ENCODE results near the gene CYP4F22. TPM values are rescaled to one million over a fixed set of nuclear protein-coding genes. Genes with fewer than 3 reads are reported as not detected.
"Not testable (repeated sequence)": the region's sequence is repeated elsewhere in the genome, so short reads cannot be mapped to it uniquely, and the experiment has no call there.

CYP4F22 gene
- total RNA-seq, 4 donors from 2014 or later: 0.30 TPM; not detected in 3

DNA sequence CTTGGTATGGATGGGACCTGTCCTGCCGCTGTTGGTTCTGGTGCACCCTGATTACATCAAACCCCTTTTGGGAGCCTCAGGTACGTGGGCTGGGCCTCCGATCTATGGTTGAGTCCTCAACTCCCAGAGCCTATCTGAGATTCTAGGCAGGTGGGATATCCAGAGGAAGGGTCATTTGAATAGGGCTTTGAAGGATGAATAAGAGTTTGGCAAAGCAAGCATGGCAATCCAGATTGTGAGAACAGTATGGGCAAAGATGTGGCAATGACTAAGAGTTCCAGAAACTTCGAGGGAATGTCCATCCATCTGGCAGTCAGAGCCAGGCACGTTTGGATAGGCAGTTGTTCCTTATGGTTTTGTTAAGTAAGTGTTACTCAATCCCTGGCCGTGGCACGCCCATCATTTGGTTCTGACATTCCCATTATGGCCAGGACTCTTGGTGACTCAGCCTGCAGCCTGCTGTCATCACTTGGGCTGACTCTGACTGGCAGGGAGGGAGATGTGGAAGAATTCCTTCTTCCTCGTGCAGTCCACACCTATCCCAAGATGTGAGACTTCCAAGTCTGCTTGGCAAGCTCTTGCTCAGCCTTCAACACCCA is 21.5 kb downstream of the CYP4F22 start:
- 64 to 72% methylated on average over 8 of the region's 8 CpGs for WGBS, 2 donors
- Histone ChIP-seq H3K4me1 (no peaks in the 10 kb centered on the region), H3K27me3 (no peaks in the 10 kb centered on the region)

DNA sequence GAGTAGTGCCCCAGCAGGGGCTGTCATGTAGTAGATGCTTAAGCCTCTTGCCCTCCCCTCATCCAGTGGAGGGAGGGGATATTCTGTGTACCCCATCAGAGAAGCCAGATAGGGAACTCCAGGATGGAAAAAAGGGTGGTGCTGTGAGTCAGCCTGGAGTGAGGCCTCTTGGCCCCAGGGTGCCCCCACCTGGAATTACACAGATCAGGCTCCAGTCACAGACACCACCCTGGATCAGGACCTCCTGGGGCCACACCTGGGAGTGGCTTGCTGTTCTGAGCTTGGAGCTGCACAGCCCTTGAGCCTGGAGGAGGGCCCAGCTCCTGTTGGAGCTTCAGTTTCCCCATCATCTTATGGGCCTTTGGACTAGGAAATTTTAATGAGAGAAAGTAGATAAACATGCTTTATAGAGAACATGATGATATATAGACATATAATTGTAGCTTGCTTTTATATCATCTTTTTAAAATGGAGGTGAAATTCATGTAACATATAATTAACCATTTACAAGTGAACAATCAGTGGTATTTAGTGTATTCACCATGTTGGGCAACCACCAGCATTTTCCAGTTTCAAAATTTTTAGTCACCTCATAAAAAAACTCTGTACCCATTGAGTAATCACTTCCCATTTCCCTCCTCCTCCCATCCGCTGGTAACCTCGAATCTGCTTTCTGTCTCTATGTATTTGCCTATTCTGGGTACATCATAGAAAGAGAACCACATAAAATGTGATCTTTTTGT is 24.6 kb downstream of the CYP4F22 start:
- H3K27me3 ChIP-seq: no peaks in the 10 kb centered on the region

More for the DNA sequence above, 21.5 kb downstream of the CYP4F22 start:
- no peak overlapping the region for H3K27ac ChIP-seq
- H3K36me3 ChIP-seq: no peaks in the 10 kb centered on the region
- no peak overlapping the region for H3K4me3 ChIP-seq
- H3K9me3 ChIP-seq: peaks cover 0 to 20% (median 0%) of the 10 kb centered on the region in 4 donors
- no peak for DNase-seq (ENCODE audit: low spot score in 2 of 2)
- TF ChIP-seq, protein P1, sequence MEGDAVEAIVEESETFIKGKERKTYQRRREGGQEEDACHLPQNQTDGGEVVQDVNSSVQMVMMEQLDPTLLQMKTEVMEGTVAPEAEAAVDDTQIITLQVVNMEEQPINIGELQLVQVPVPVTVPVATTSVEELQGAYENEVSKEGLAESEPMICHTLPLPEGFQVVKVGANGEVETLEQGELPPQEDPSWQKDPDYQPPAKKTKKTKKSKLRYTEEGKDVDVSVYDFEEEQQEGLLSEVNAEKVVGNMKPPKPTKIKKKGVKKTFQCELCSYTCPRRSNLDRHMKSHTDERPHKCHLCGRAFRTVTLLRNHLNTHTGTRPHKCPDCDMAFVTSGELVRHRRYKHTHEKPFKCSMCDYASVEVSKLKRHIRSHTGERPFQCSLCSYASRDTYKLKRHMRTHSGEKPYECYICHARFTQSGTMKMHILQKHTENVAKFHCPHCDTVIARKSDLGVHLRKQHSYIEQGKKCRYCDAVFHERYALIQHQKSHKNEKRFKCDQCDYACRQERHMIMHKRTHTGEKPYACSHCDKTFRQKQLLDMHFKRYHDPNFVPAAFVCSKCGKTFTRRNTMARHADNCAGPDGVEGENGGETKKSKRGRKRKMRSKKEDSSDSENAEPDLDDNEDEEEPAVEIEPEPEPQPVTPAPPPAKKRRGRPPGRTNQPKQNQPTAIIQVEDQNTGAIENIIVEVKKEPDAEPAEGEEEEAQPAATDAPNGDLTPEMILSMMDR (IDR thresholded peaks at IDR 0.05): no peak
- no peak for TF ChIP-seq POLR2A (IDR thresholded peaks at IDR 0.05)
- no peak for TF ChIP-seq EP300 (IDR thresholded peaks at IDR 0.05)

DNA sequence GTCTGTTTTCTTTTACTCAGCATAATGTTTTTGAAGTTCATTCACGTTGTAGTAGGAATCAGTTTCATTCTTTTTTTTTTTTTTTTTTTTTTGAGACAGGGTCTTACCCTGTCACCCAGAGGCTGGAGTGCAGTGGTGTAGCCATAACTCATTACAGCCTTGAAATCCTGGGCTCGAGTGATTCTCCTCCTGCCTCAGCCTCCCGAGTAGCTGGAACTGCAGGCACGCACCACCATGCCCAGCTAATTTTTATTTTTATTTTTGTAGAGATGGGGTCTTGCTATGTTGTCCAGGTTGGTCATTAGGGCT is 25.2 kb downstream of the CYP4F22 start:
- not testable (repeated sequence) for H3K27me3 ChIP-seq, H3K27ac ChIP-seq
- 54 to 71% methylated on average over 4 of the region's 4 CpGs for WGBS, 2 donors

More for the DNA sequence above, 24.6 kb downstream of the CYP4F22 start:
- H3K27ac ChIP-seq: no peak overlapping the region
- peaks cover 0 to 17% (median 0%) of the 10 kb centered on the region in 4 donors for H3K9me3 ChIP-seq
- no peaks in the 10 kb centered on the region for H3K4me1 ChIP-seq
- H3K36me3 ChIP-seq: no peaks in the 10 kb centered on the region
- no peak overlapping the region for H3K4me3 ChIP-seq
- WGBS, 2 donors: 55 to 60% methylated on average over 2 of the region's 2 CpGs
- no peak for DNase-seq (ENCODE audit: low spot score in 2 of 2)
- TF ChIP-seq EP300 (IDR thresholded peaks at IDR 0.05): peak in 1 of 2 donors; percentile 17
- TF ChIP-seq POLR2A (IDR thresholded peaks at IDR 0.05): no peak

DNA sequence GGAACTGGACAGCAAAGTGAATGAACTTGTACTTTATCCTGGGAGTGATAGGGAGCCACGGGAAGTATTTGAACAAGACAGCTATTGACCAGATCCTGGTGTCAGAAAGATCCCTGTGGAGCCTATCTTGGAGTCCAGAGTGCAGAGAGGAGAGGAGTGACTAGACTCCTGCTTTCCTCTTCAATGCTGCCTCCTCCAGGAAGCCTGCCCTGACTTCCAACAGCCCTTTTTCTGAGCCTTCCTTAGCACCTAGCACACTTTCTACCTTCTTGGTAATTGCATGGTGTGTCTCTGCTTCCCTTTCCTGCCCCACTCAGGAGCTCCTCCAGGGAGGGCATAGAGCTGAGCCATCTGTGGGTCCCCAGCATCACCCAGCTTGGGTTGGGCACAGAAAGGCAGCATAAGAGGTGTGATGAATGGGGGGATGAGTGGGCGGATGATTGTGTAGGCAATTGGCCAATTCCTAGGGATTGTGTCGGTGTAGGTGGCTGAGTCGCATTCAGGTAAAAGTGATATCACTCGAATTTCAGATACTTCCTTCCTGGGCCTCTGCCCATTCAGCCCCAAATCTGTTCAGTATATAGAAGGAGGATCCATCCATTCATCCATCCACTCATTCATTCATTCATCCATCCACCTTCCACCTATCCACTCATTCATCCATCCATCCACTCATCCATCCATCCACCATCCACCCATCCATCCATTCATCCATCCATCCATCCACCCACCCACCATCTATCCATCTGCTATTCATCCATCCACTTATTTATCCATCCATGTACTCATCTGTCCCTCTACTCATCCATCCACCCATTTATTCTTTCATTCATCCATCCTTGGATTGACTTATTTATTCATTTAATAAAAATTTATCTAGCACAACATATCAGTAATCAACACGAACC is 26.9 kb downstream of the CYP4F22 start:
- TF ChIP-seq EP300 (IDR thresholded peaks at IDR 0.05) (no peak), POLR2A (IDR thresholded peaks at IDR 0.05) (no peak)
- TF ChIP-seq, protein P1 (IDR thresholded peaks at IDR 0.05): no peak
- peaks cover 0 to 31% (median 0%) of the 10 kb centered on the region in 4 donors for H3K9me3 ChIP-seq
- no peak overlapping the region for H3K4me3 ChIP-seq
- no peaks in the 10 kb centered on the region for H3K36me3 ChIP-seq
- no peak overlapping the region for H3K27ac ChIP-seq
- WGBS, 2 donors: 69 to 81% methylated on average over 5 to 6 of the region's 6 CpGs
- H3K27me3 ChIP-seq: no peaks in the 10 kb centered on the region
- no peaks in the 10 kb centered on the region for H3K4me1 ChIP-seq
- no peak for DNase-seq (ENCODE audit: low spot score in 2 of 2)

More for the DNA sequence above, 25.2 kb downstream of the CYP4F22 start:
- not testable (repeated sequence) for H3K4me1 ChIP-seq; DNase-seq (ENCODE audit: low spot score in 2 of 2); H3K36me3 ChIP-seq; H3K4me3 ChIP-seq
- H3K9me3 ChIP-seq: peaks cover 0 to 20% (median 0%) of the 10 kb centered on the region in 4 donors

DNA sequence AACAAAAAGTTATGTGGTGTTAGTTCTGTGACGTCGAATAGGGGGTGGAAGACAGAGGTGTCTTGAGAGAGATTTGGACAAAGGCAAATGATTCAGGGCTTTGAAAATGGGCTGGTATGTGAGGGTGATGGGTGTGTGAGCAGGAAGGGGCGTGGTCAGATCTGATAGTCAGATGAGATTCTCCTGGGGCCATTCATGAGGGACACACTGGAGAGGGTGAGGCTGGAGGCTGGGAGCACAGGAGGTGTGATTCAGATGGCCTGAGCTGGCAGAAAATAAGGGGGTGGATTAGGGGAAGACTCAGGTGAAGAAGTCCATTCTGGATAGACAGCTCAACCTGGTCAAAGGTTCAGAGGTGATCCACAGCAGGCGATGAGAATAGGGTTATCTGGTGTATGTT is 28.0 kb downstream of the CYP4F22 start:
- peaks cover 0 to 29% (median 0%) of the 10 kb centered on the region in 4 donors for H3K9me3 ChIP-seq
- H3K27me3 ChIP-seq: no peaks in the 10 kb centered on the region
- 57 to 72% methylated on average over 4 of the region's 4 CpGs for WGBS, 2 donors
- DNase-seq (ENCODE audit: low spot score in 2 of 2): no peak
- H3K27ac ChIP-seq: no peak overlapping the region
- TF ChIP-seq, protein P1 (IDR thresholded peaks at IDR 0.05): no peak
- no peak for TF ChIP-seq POLR2A (IDR thresholded peaks at IDR 0.05)
- no peak for TF ChIP-seq EP300 (IDR thresholded peaks at IDR 0.05)
- no peaks in the 10 kb centered on the region for H3K4me1 ChIP-seq
- H3K36me3 ChIP-seq: no peaks in the 10 kb centered on the region
- no peak overlapping the region for H3K4me3 ChIP-seq

Measured in tibial nerve (tissue), 4 donors.